GM21447 (cell line): Measurements from ENCODE around the gene SUDS3.

Experiments used
- ATAC-seq: cut with Tn5 transposase; IDR thresholded peaks from one replicate; pipeline ENCODE4 v1.9.1; 2021; ENCODE audit not compliant: unreplicated experiment

Gene SUDS3

GRCh38 chr12:118356809-118357256, 19.5 kb upstream of the SUDS3 start:
- peak; percentile 25 for ATAC-seq

GRCh38 chr12:118357257-118358007, 18.9 kb upstream of the SUDS3 start:
- peak; percentile 56 for ATAC-seq

GRCh38 chr12:118358008-118358359, 18.4 kb upstream of the SUDS3 start:
- no peak for ATAC-seq

- ATAC-seq = no peak
Measured at GRCh38 chr12:118358612-118359540, 17.5 kb upstream of the SUDS3 start.

- ATAC-seq = no peak
Measured at GRCh38 chr12:118359541-118359915, 16.8 kb upstream of the SUDS3 start.

GRCh38 chr12:118361092-118361404, 15.3 kb upstream of the SUDS3 start:
- ATAC-seq = no peak

GRCh38 chr12:118361889-118362288, 14.5 kb upstream of the SUDS3 start:
- ATAC-seq = no peak

GRCh38 chr12:118368821-118369220, 7.5 kb upstream of the SUDS3 start:
- ATAC-seq = no peak

- ATAC-seq = no peak
Measured at GRCh38 chr12:118370601-118371000, 5.8 kb upstream of the SUDS3 start.

GRCh38 chr12:118371321-118372282, 4.8 kb upstream of the SUDS3 start:
- no peak for ATAC-seq

GRCh38 chr12:118372541-118373495, 3.5 kb upstream of the SUDS3 start, which contains the start of gene TAOK3:
Gene TAOK3, minus strand, starts transcription at chr12:118372907. Its CDS starts 117,340 bp downstream, at chr12:118255567.
- ATAC-seq = peak; percentile 68

- ATAC-seq = no peak
Measured at GRCh38 chr12:118373616-118374015, 2.7 kb upstream of the SUDS3 start.

GRCh38 chr12:118374126-118374725, 2.1 kb upstream of the SUDS3 start:
- no peak for ATAC-seq

GRCh38 chr12:118374909-118375308, 1.4 kb upstream of the SUDS3 start:
- ATAC-seq = no peak

- ATAC-seq = no peak
Measured at GRCh38 chr12:118375348-118375747, 1.0 kb upstream of the SUDS3 start.

- ATAC-seq = no peak
Measured at GRCh38 chr12:118377021-118377883, 897 bp downstream of the SUDS3 start.

GRCh38 chr12:118377884-118378470, 1.6 kb downstream of the SUDS3 start:
- no peak for ATAC-seq

GRCh38 chr12:118391424-118391823, 15.1 kb downstream of the SUDS3 start:
- ATAC-seq = no peak
